NB4 (cell line): Measurements from ENCODE around the gene SLC26A1.

ENCODE experiments used
- POLR2A ChIP-seq: IDR thresholded peaks from 2 replicates; pipeline ENCODE4 v1.6.1; 2011; ENCODE audit warnings: mild to moderate bottlenecking; ENCODE audit not compliant: insufficient read length; ENCODE audit errors: extremely low read depth
- TF ChIP-seq, protein P1 (sequence below): IDR thresholded peaks from one replicate; pipeline ENCODE4 v1.5.1; 2012; ENCODE audit warnings: low read depth, low read length

GRCh38 chr4:1002631-1003251 is 9.5 kb upstream of the SLC26A1 start:
- TF ChIP-seq, protein P1, sequence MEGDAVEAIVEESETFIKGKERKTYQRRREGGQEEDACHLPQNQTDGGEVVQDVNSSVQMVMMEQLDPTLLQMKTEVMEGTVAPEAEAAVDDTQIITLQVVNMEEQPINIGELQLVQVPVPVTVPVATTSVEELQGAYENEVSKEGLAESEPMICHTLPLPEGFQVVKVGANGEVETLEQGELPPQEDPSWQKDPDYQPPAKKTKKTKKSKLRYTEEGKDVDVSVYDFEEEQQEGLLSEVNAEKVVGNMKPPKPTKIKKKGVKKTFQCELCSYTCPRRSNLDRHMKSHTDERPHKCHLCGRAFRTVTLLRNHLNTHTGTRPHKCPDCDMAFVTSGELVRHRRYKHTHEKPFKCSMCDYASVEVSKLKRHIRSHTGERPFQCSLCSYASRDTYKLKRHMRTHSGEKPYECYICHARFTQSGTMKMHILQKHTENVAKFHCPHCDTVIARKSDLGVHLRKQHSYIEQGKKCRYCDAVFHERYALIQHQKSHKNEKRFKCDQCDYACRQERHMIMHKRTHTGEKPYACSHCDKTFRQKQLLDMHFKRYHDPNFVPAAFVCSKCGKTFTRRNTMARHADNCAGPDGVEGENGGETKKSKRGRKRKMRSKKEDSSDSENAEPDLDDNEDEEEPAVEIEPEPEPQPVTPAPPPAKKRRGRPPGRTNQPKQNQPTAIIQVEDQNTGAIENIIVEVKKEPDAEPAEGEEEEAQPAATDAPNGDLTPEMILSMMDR: no peak
- no peak for TF ChIP-seq POLR2A
